ENCODE results near the gene CAP1. TPM values are rescaled to one million over a fixed set of nuclear protein-coding genes. Genes with fewer than 3 reads are reported as not detected.
A peak's percentile ranks its signal among the peaks of the same experiment; 100 is the strongest.

CAP1 gene
- total RNA-seq, 1 donor from 2014 or later = 512 TPM

DNA sequence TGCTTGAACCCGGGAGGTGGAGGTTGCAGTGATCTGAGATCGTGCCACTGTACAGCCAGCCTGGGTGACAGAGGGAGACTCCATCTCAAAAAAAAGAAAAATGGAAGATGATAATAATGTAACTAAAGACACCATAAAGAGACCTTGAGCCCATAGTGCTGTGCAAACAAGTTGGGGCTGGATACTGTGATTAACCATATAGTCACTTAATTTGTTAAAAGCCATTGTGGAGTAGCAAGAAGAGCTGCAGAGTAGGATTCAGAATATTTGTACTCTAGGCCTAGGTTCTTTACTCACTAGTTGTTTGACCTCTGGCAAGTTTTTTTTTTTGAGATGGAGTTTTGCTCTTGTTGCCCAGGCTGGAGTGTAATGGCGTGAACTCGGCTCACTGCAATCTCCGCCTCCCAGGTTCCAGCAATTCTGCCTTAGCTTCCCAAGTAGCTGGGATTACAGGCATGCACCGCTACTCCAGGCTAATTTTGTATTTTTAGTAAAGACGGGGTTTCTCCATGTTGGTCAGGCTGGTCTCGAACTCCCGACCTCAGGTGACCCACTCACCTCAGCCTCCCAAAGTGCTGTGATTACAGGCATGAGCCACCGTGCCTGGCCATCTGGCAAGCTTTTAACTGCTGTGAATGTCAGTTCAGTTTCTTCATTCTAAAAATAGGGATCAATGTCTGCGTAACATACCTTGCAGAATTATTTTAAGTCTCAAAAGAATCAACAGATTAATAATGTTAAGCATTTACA is 12.8 kb downstream of the CAP1 start:
- H3K27me3 Mint-ChIP-seq (ENCODE audit: low read depth) = no peaks in the 10 kb centered on the region
- H3K4me1 Mint-ChIP-seq (ENCODE audit: low read depth) = peaks cover 70% of the 10 kb centered on the region
- H3K4me3 Mint-ChIP-seq (ENCODE audit: low read depth) = no peak overlapping the region
- no peak for DNase-seq (ENCODE audit: low spot score)
- H3K9me3 Mint-ChIP-seq = no peaks in the 10 kb centered on the region
- intact Hi-C loops (cut with micrococcal nuclease) = no loop called here
- H3K27ac Mint-ChIP-seq = no peak overlapping the region
- peaks cover 79% of the 10 kb centered on the region for H3K36me3 Mint-ChIP-seq (ENCODE audit: low read depth)

DNA sequence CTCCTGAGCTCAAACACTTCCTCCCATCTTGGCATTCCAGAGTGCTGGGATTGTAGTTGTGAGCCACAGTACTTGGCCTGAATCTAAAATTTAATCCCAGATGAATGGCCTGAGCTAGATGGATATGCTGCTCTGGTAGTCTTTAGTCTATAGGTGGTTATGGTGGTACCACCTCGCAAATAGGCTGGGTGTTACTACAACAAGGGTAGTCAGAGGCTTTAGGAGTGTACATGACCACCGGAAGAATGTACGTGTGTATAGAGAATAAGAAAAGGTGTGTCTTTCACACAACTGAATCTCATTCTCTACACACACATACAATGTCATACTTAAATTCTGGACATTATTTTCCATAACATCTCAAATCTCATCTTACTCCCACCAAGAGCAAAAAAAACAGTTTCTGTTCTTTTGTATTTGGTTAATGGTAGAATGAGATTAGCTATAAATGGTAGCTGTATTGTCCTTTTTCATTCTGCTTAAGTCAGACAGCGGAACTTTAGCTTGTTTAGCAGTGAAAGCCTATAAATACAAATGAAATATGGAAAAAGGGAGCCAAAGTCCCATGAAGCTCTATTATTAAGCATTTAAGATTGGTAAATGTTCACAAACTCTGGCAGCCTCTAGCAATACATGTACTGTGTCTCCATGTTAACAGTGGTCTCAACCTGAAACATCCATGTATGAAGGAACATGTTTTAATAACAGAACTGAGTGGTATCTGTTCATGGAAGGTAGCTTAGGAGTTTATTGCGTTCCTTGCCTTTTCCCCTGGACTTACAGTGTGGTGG is 16.2 kb downstream of the CAP1 start:
- Mint-ChIP-seq H3K4me3 (ENCODE audit: low read depth) (no peak overlapping the region), H3K27ac (peak overlapping the region; percentile 60), H3K9me3 (no peaks in the 10 kb centered on the region), H3K4me1 (ENCODE audit: low read depth) (peaks cover 82% of the 10 kb centered on the region), H3K36me3 (ENCODE audit: low read depth) (peaks cover 86% of the 10 kb centered on the region), H3K27me3 (ENCODE audit: low read depth) (no peaks in the 10 kb centered on the region)
- no peak for DNase-seq (ENCODE audit: low spot score)
- intact Hi-C loops (cut with micrococcal nuclease) = no loop called here

DNA sequence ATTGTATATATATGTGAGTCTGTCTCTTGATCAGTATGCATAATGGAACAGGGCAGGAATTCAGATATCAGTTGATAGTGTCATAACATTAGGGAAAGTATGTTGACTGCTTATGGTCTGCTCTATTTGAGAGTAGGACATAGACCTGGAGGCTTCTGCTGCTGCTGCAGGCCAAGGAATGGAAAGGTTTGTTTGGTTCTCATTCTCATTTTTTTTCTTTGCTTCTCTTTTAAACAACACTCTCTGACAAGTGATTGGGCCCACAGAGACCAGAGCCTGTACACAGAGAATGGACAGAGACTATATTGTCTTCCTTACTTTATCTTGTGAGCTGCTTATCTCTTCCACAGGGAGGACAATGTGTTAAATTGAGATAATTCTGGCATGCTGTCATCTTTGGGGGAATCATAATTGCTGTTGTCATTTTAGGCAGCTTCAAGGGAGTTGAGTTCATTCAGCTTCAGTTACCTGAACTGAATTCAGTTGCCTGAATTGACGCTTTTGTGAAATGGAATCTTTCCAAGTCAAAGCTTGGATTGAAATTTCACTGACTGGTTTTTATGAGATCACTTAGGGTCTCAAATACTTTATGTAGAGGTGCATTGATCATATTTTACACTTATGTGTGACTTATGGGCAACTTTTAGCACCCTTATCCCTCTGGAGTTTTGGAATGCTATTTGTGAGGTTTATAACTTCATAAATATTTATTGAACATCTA is 16.9 kb downstream of the CAP1 start:
- no peaks in the 10 kb centered on the region for H3K27me3 Mint-ChIP-seq (ENCODE audit: low read depth)
- H3K4me3 Mint-ChIP-seq (ENCODE audit: low read depth) = no peak overlapping the region
- no peak for DNase-seq (ENCODE audit: low spot score)
- H3K4me1 Mint-ChIP-seq (ENCODE audit: low read depth) = peaks cover 81% of the 10 kb centered on the region
- intact Hi-C loops (cut with micrococcal nuclease) = loop anchor here (2.0 kb wide), 1 partner anchor 17 kb away; the partner anchor contains the start of gene CAP1
- peak overlapping the region; percentile 60 for H3K27ac Mint-ChIP-seq
- H3K36me3 Mint-ChIP-seq (ENCODE audit: low read depth) = peaks cover 85% of the 10 kb centered on the region
- H3K9me3 Mint-ChIP-seq = no peaks in the 10 kb centered on the region

DNA sequence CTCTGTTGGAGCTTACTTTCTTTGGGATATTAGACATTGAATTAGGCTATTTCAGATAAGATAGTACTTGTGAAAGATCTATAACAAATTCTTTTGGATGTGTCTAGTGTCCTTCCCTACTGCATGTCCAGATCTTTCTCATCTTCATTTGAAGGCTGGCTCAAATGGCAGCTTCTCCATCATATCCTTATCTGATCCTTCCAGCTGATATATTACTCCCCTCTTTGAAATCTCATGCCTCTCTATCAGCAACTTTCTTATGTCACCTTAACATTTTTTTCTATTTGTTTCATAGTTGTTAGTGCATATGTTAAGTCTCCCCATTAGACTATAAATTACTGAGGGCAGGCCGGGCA is 17.5 kb downstream of the CAP1 start:
- intact Hi-C loops (cut with micrococcal nuclease) = loop anchor here (2.0 kb wide), 1 partner anchor 17 kb away; the partner anchor contains the start of gene CAP1
- no peaks in the 10 kb centered on the region for H3K9me3 Mint-ChIP-seq
- H3K4me3 Mint-ChIP-seq (ENCODE audit: low read depth) = peak overlapping the region; percentile 61
- H3K27ac Mint-ChIP-seq = peak overlapping the region; percentile 69
- DNase-seq (ENCODE audit: low spot score) = no peak
- H3K4me1 Mint-ChIP-seq (ENCODE audit: low read depth) = peaks cover 83% of the 10 kb centered on the region
- no peaks in the 10 kb centered on the region for H3K27me3 Mint-ChIP-seq (ENCODE audit: low read depth)
- peaks cover 82% of the 10 kb centered on the region for H3K36me3 Mint-ChIP-seq (ENCODE audit: low read depth)

DNA sequence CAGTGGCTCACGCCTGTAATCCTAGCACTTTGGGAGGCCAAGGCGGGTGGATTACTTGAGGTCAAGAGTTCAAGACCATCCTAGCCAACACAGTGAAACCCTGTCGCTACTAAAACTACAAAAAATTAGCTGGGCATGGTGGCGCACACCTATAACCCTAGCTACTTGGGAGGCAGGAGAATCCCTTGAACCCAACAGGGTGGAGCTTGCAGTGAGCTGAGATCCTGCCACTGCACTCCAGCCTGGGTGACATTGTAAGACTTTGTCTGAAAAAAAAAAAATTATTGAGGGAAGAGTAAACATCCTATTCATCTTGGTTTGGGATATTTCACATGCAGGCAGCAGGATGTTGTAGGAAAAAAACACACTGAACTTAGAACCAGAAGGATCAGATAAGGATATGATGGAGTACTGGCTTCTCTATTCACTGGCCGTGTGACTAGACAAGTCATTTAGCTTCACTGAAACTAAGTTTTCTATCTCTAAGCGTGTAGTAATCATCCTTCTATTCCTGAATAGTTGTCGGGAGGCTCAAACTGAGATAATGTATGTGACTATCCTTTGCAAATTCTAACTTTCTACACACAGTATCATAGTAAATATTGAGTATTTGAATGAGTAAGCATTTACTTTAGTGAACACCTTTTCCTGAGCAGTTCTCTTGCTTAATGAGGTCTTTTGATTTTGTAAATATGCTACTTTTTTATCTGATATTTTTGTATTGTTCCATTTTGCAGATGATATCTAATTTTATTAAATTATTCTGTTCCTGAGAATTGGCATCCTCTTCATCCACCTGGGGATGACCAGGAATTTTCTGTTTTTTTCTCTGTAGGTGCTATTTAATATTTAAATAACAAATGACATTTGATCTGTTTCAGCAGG is 18.2 kb downstream of the CAP1 start:
- H3K9me3 Mint-ChIP-seq = no peaks in the 10 kb centered on the region
- H3K4me3 Mint-ChIP-seq (ENCODE audit: low read depth) = peak overlapping the region; percentile 61
- peaks cover 85% of the 10 kb centered on the region for H3K4me1 Mint-ChIP-seq (ENCODE audit: low read depth)
- intact Hi-C loops (cut with micrococcal nuclease) = loop anchor here (2.0 kb wide), 1 partner anchor 18 kb away; the partner anchor contains the start of gene CAP1
- H3K36me3 Mint-ChIP-seq (ENCODE audit: low read depth) = peaks cover 84% of the 10 kb centered on the region
- no peaks in the 10 kb centered on the region for H3K27me3 Mint-ChIP-seq (ENCODE audit: low read depth)
- H3K27ac Mint-ChIP-seq = peak overlapping the region; percentile 69
- DNase-seq (ENCODE audit: low spot score) = no peak

DNA sequence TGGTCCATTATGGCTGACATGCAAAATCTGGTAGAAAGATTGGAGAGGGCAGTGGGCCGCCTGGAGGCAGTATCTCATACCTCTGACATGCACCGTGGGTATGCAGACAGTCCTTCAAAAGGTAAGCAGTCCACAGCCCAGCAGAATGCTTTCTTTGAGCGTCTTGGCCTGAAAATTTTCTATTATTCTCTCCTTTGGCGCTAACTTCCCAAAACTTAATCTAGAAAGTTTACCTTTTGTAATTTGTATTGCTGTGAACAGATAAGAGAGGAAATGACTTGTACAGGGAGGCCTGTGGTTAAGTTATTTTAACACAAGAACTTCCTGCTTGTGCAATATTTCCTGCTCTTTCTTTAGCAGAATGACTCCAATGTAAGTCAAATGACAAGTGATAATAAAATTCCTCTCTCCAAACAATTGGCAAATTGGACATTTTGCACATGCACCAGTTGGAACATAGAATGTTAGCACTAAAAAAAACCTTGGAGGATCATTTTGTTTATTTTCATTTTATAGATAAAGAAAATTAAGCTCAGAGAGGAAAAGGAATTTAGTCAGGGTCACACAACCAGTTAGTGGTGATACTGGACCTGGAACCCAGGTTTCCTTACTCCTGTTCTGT is 18.9 kb downstream of the CAP1 start:
- Mint-ChIP-seq H3K27me3 (ENCODE audit: low read depth) (no peaks in the 10 kb centered on the region), H3K4me1 (ENCODE audit: low read depth) (peaks cover 88% of the 10 kb centered on the region), H3K27ac (peak overlapping the region; percentile 69), H3K9me3 (no peaks in the 10 kb centered on the region), H3K4me3 (ENCODE audit: low read depth) (peak overlapping the region; percentile 61), H3K36me3 (ENCODE audit: low read depth) (peaks cover 84% of the 10 kb centered on the region)
- DNase-seq (ENCODE audit: low spot score) = no peak
- intact Hi-C loops (cut with micrococcal nuclease) = loop anchor here (2.0 kb wide), 1 partner anchor 19 kb away; the partner anchor contains the start of gene CAP1

DNA sequence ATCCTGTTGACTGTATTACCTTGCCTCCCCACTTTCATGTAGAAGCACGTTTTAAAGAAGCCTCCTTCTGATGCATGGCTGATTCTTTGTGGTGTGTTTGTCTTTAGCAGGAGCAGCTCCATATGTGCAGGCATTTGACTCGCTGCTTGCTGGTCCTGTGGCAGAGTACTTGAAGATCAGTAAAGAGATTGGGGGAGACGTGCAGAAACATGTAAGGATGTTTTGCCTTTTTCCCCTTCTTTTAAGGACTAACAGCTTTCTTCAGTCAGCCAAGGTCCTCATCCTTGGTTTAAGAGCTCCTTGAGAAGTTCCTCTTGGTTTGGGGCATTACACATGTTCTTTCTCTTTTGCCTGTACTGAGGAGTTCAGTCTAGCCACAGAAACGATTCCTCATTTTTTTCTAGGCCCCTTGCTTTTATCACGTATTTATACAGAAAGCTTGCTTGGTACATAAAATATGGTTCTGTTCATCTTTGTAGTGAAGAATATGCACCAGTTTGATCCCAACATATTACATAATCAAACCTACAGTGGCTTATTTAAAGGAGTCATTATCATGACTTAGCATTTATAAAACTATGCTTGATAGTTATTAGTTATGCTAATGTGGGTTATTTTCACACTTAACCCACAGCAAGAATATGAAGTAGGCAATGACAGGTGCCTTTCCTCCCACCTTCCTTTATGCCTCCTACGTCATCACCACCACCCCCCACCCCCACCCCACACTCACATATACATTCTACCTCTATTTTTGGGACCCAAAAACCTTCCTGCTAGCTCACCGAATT is 19.6 kb downstream of the CAP1 start:
- peaks cover 84% of the 10 kb centered on the region for H3K36me3 Mint-ChIP-seq (ENCODE audit: low read depth)
- H3K27me3 Mint-ChIP-seq (ENCODE audit: low read depth) = no peaks in the 10 kb centered on the region
- H3K27ac Mint-ChIP-seq = peak overlapping the region; percentile 62
- no peak for DNase-seq (ENCODE audit: low spot score)
- H3K4me3 Mint-ChIP-seq (ENCODE audit: low read depth) = peak overlapping the region; percentile 51
- intact Hi-C loops (cut with micrococcal nuclease) = loop anchor here (2.0 kb wide), 1 partner anchor 19 kb away; the partner anchor contains the start of gene CAP1
- H3K4me1 Mint-ChIP-seq (ENCODE audit: low read depth) = peaks cover 89% of the 10 kb centered on the region
- no peaks in the 10 kb centered on the region for H3K9me3 Mint-ChIP-seq

DNA sequence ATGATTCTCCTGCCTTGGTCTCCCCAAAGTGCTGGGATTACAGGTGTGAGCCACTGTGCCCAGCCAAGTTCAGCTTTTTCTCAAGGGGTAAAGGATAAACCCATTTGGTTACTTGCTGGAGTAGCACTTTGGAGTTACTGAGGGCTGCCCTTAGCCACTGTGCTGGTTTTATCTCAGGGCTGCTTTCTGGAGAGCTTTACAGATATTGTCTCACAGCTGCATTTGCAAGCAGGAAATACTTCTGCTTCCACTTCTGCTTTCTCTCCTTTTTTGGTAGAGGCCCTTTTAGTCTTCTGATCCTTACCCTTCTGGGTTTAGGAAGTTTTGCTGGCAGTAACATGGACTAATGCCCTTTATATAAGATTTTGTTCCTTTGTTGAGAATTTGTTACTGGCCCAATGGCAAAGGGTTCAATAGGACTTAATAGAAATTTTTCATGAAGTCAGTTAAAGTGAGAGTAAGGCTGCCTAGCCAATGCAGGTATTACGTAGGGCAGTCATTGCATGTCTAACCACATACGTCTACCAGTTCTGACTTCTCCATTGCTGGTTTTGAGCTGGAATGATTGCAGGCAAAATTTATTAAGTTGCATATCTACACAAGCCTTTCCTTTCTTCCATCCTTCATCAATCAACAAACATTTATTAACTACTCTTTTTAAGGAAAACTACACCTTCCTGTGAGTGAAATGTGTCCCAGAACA is 24.4 kb downstream of the CAP1 start:
- H3K4me3 Mint-ChIP-seq (ENCODE audit: low read depth) = no peak overlapping the region
- peaks cover 63% of the 10 kb centered on the region for H3K4me1 Mint-ChIP-seq (ENCODE audit: low read depth)
- peak overlapping the region; percentile 78 for H3K27ac Mint-ChIP-seq
- H3K27me3 Mint-ChIP-seq (ENCODE audit: low read depth) = no peaks in the 10 kb centered on the region
- H3K36me3 Mint-ChIP-seq (ENCODE audit: low read depth) = peaks cover 81% of the 10 kb centered on the region
- no peaks in the 10 kb centered on the region for H3K9me3 Mint-ChIP-seq
- DNase-seq (ENCODE audit: low spot score) = no peak
- intact Hi-C loops (cut with micrococcal nuclease) = no loop called here

DNA sequence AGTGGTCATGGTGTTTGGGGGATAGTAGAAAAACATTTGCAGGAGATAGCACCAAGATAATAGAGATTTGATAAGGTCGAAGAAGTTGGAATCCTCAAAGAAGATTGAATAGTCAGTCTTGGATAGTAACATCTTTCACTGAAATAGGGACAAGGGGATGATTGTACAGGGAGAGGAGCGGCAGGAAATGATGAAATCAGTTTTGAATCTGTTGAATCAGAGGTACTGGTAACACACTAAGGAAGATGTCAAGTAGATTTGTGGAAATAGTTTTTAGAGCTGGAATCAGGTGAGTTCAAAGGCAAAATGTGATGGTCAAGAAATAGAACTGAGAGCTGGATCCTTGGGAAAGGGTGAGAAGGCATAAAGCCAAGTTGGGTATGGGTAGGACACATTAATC is 26.5 kb downstream of the CAP1 start:
- Mint-ChIP-seq H3K27ac (peak overlapping the region; percentile 67), H3K4me3 (ENCODE audit: low read depth) (no peak overlapping the region), H3K27me3 (ENCODE audit: low read depth) (no peaks in the 10 kb centered on the region), H3K36me3 (ENCODE audit: low read depth) (peaks cover 79% of the 10 kb centered on the region), H3K9me3 (no peaks in the 10 kb centered on the region), H3K4me1 (ENCODE audit: low read depth) (peaks cover 42% of the 10 kb centered on the region)
- intact Hi-C loops (cut with micrococcal nuclease) = no loop called here
- DNase-seq (ENCODE audit: low spot score) = no peak

DNA sequence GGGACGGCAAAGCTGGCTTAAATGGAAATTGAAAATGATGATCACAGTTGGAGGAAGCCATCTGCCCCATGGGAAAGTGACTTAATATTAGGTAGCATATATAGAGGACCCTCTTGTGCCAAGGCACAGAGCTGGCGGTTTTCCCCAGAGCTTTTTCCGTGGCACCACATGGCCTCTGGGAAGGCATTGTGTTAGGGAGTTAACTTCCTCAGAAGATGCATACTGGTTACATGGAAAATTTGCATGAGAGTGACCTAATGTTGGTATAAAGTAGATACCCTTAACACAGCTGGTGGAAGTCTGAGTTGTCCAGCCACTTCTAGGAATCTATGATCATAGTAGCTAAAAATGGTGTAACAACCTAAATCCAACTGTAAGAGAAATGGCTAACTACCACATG is 27.3 kb downstream of the CAP1 start:
- no peaks in the 10 kb centered on the region for H3K9me3 Mint-ChIP-seq
- H3K27ac Mint-ChIP-seq = peak overlapping the region; percentile 30
- H3K27me3 Mint-ChIP-seq (ENCODE audit: low read depth) = no peaks in the 10 kb centered on the region

DNA sequence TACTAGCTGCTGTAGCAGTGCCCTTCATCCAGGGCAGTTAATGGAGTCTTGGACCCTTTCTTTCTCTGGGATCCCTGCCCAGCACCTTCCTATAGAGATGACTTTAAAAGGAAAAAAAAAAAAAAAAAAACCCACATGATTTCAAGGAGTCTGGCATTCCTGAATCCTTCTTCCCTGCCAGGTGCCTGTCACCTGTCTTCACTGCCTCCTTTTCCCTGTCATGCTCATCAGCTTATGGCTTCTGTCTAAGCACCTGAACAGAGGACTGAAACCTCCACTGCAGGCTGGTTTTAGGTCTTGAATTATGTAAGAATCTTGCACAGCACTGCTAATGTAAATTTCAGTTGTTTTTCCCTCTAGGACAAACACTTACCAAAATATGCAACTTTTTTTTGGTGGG is 31.6 kb downstream of the CAP1 start:
- Mint-ChIP-seq H3K36me3 (ENCODE audit: low read depth) (peaks cover 72% of the 10 kb centered on the region), H3K27ac (peak overlapping the region; percentile 10), H3K9me3 (no peaks in the 10 kb centered on the region), H3K4me1 (ENCODE audit: low read depth) (peaks cover 4% of the 10 kb centered on the region), H3K4me3 (ENCODE audit: low read depth) (no peak overlapping the region), H3K27me3 (ENCODE audit: low read depth) (no peaks in the 10 kb centered on the region)
- intact Hi-C loops (cut with micrococcal nuclease) = no loop called here
- DNase-seq (ENCODE audit: low spot score) = no peak

More for the DNA sequence above, 27.3 kb downstream of the CAP1 start:
- DNase-seq (ENCODE audit: low spot score) = no peak
- peaks cover 85% of the 10 kb centered on the region for H3K36me3 Mint-ChIP-seq (ENCODE audit: low read depth)
- intact Hi-C loops (cut with micrococcal nuclease) = no loop called here
- peaks cover 38% of the 10 kb centered on the region for H3K4me1 Mint-ChIP-seq (ENCODE audit: low read depth)
- no peak overlapping the region for H3K4me3 Mint-ChIP-seq (ENCODE audit: low read depth)

All from activated T-helper 2 cell treated with anti-CD3 and anti-CD28 coated beads, Interferon-gamma antibody, Interleukin-2, Interleukin-4, amounts not matched to agents 10 μg/mL and 5 μg/mL and 100 μg/mL, durations not matched to agents 14 hours and 24 hours and 36 hours (primary cell).